Neural progenitor cell (in vitro differentiated cells): ENCODE measurements around the gene SPINDOC. TPM values are rescaled to one million over a fixed set of nuclear protein-coding genes. Genes with fewer than 3 reads are reported as not detected.

ENCODE experiments used
- DNase-seq: peaks from one replicate; pipeline ENCODE4 v3.0.0-alpha.2; 2016; ENCODE audit warnings: low spot score
- H2AFZ ChIP-seq: fragments of 200-600 bp; sonication (generic); replicated peaks from 2 replicates; pipeline ENCODE4 v1.6.1; 2016; ENCODE audit warnings: antibody characterized with exemption
- H3F3A ChIP-seq: fragments of 200-600 bp; sonication (generic); 2 replicates; pipeline ENCODE4 v1.6.1; 2016; ENCODE audit warnings: antibody characterized with exemption, low read depth
- H3K27ac ChIP-seq: fragments of 200-600 bp; sonication (generic); 2 replicates; pipeline ENCODE4 v1.5.1; 2016; ENCODE audit warnings: mild to moderate bottlenecking
- H3K27me3 ChIP-seq: fragments of 200-600 bp; sonication (generic); 2 replicates; pipeline ENCODE4 v1.6.1; 2016; ENCODE audit warnings: mild to moderate bottlenecking, moderate library complexity
- H3K36me3 ChIP-seq: fragments of 200-600 bp; sonication (generic); 2 replicates; pipeline ENCODE4 v1.5.1; 2016
- H3K4me1 ChIP-seq: fragments of 200-600 bp; sonication (generic); 2 replicates; pipeline ENCODE4 v1.6.1; 2016; ENCODE audit warnings: mixed run types
- H3K4me2 ChIP-seq: fragments of 200-600 bp; sonication (generic); 2 replicates; pipeline ENCODE4 v1.6.1; 2016
- H3K4me3 ChIP-seq: fragments of 200-600 bp; sonication (generic); 2 replicates; pipeline ENCODE4 v1.5.1; 2016
- H3K79me2 ChIP-seq: fragments of 200-600 bp; sonication (generic); 2 replicates; pipeline ENCODE4 v1.6.1; 2016; ENCODE audit warnings: low read depth
- H3K9ac ChIP-seq: fragments of 200-600 bp; sonication (generic); 2 replicates; pipeline ENCODE4 v1.6.1; 2016
- H3K9me3 ChIP-seq: fragments of 200-600 bp; sonication (generic); 2 replicates; pipeline ENCODE4 v1.5.1; 2016; ENCODE audit warnings: low read depth
- H4K20me1 ChIP-seq: fragments of 200-600 bp; sonication (generic); 2 replicates; pipeline ENCODE4 v1.6.1; 2016; ENCODE audit warnings: low read depth
- H3K27ac Mint-ChIP-seq: 3 replicates; pipeline ENCODE4 v1.8.0; 2021; ENCODE audit warnings: mixed read lengths
- H3K27me3 Mint-ChIP-seq: 2 replicates; pipeline ENCODE4 v1.8.0; 2022; ENCODE audit warnings: low read depth, mild to moderate bottlenecking, inconsistent platforms, moderate library complexity, mixed read lengths; ENCODE audit not compliant: insufficient read depth
- H3K36me3 Mint-ChIP-seq: 3 replicates; pipeline ENCODE4 v1.8.0; 2021; ENCODE audit warnings: mixed read lengths
- H3K4me1 Mint-ChIP-seq: 3 replicates; pipeline ENCODE4 v1.8.0; 2021; ENCODE audit warnings: mixed read lengths
- H3K4me3 Mint-ChIP-seq: 3 replicates; pipeline ENCODE4 v1.8.0; 2021; ENCODE audit warnings: mild to moderate bottlenecking, moderate library complexity, mixed read lengths
- H3K9me3 Mint-ChIP-seq: 3 replicates; pipeline ENCODE4 v1.8.0; 2020; ENCODE audit warnings: mixed read lengths
- EZH2 ChIP-seq: fragments of 200-600 bp; sonication (generic); IDR thresholded peaks from 2 replicates; pipeline ENCODE4 v1.6.1; 2017; ENCODE audit warnings: antibody characterized with exemption, mild to moderate bottlenecking, moderate library complexity
- EZH2phosphoT487 ChIP-seq: fragments of 200-600 bp; sonication (generic); IDR thresholded peaks from 2 replicates; pipeline ENCODE4 v1.6.1; 2017; ENCODE audit warnings: antibody characterized with exemption
- total RNA-seq: library from RNA; depleted of rRNA; stranded (reverse); fragments of >200 nt; gene quantifications from 2 replicates; pipeline ENCODE4 v1.2.3, GENCODE V29; 2015; ENCODE audit warnings: low replicate concordance
- TF ChIP-seq, protein P1 (sequence below): fragments of 200-600 bp; sonication (generic); IDR thresholded peaks from 2 replicates; pipeline ENCODE4 v1.5.1; 2017; ENCODE audit warnings: antibody characterized with exemption, mild to moderate bottlenecking

Gene SPINDOC, protein sequence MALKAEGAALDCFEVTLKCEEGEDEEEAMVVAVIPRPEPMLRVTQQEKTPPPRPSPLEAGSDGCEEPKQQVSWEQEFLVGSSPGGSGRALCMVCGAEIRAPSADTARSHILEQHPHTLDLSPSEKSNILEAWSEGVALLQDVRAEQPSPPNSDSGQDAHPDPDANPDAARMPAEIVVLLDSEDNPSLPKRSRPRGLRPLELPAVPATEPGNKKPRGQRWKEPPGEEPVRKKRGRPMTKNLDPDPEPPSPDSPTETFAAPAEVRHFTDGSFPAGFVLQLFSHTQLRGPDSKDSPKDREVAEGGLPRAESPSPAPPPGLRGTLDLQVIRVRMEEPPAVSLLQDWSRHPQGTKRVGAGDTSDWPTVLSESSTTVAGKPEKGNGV
- 27.2 and 80.0 TPM in 2 replicates for total RNA-seq

DNA sequence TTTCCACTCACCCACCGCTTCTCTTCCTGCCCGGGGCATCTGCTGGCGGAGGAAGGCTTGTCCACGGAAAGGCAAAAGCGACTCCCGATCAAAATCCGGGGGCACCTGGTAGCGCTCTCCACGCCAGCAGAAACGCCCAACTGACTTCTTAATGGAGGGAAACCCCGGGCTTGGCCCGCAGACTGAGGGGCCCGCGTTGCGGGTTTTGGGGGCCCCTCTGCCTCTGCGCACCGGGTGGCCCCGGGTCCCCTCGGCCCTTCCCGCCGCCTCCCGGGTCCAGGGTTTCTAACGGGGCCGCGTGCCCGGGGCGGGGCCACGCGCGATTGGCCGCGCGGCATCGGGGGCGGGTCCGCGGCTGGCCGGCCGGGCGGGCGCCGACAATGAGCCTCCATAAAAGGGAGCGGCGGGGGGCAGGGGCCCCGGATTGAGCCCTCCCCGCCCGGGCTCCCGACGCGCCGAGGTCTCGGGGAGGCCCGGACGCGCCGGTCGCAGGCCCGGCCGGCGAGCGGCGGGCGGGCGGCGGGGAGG, at the start of gene SPINDOC:
Gene SPINDOC (plus strand): TSS at position 422 of the 528 bp plus-strand sequence. CDS start 231 bp downstream, outside the sequence.
- H3K36me3 Mint-ChIP-seq, result peaks cover 23% of the 10 kb centered on the region
- peak; percentile 93 for DNase-seq
- peaks cover 28% of the 10 kb centered on the region for H3F3A ChIP-seq
- peak within 1 kb of the TSS; percentile 87 for H3K9ac ChIP-seq
- peaks cover 2% of the 10 kb centered on the region for H3K27me3 Mint-ChIP-seq
- peaks cover 60% of the 10 kb centered on the region for H4K20me1 ChIP-seq
- no peaks in the 10 kb centered on the region for H3K27me3 ChIP-seq
- peaks cover 26% of the 10 kb centered on the region for H3K4me1 ChIP-seq
- H3K4me3 ChIP-seq, result peak within 1 kb of the TSS; percentile 91
- no peak within 1 kb of the TSS for H3K27ac Mint-ChIP-seq
- H3K4me3 Mint-ChIP-seq, result peak within 1 kb of the TSS; percentile 93
- H3K4me1 Mint-ChIP-seq, result peaks cover 36% of the 10 kb centered on the region
- no peaks in the 10 kb centered on the region for H3K9me3 Mint-ChIP-seq
- peak within 1 kb of the TSS; percentile 87 for H3K27ac ChIP-seq
- no peak for TF ChIP-seq EZH2phosphoT487
- TF ChIP-seq EZH2, result peak; percentile 41
- no peaks in the 10 kb centered on the region for H3K36me3 ChIP-seq
- H3K4me2 ChIP-seq, result peak within 1 kb of the TSS; percentile 97
- H3K79me2 ChIP-seq, result peaks cover 62% of the 10 kb centered on the region
- no peaks in the 10 kb centered on the region for H3K9me3 ChIP-seq
- H2AFZ ChIP-seq, result peak within 1 kb of the TSS; percentile 81

- Mint-ChIP-seq H3K4me3 (peak overlapping the region; percentile 70), H3K36me3 (peaks cover 12% of the 10 kb centered on the region), H3K4me1 (peaks cover 49% of the 10 kb centered on the region), H3K27ac (no peak overlapping the region), H3K9me3 (no peaks in the 10 kb centered on the region), H3K27me3 (peaks cover 23% of the 10 kb centered on the region)
- H3K9me3 ChIP-seq, result no peaks in the 10 kb centered on the region
- TF ChIP-seq EZH2 (no peak), EZH2phosphoT487 (no peak)
- TF ChIP-seq, protein P1, sequence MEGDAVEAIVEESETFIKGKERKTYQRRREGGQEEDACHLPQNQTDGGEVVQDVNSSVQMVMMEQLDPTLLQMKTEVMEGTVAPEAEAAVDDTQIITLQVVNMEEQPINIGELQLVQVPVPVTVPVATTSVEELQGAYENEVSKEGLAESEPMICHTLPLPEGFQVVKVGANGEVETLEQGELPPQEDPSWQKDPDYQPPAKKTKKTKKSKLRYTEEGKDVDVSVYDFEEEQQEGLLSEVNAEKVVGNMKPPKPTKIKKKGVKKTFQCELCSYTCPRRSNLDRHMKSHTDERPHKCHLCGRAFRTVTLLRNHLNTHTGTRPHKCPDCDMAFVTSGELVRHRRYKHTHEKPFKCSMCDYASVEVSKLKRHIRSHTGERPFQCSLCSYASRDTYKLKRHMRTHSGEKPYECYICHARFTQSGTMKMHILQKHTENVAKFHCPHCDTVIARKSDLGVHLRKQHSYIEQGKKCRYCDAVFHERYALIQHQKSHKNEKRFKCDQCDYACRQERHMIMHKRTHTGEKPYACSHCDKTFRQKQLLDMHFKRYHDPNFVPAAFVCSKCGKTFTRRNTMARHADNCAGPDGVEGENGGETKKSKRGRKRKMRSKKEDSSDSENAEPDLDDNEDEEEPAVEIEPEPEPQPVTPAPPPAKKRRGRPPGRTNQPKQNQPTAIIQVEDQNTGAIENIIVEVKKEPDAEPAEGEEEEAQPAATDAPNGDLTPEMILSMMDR, result no peak
- H3K27ac ChIP-seq, result peak overlapping the region; percentile 85
- no peaks in the 10 kb centered on the region for H3K27me3 ChIP-seq
- H3K79me2 ChIP-seq, result peaks cover 91% of the 10 kb centered on the region
- H3K9ac ChIP-seq, result no peak overlapping the region
- peak overlapping the region; percentile 62 for H3K4me3 ChIP-seq
- H3K4me1 ChIP-seq, result peaks cover 42% of the 10 kb centered on the region
- H4K20me1 ChIP-seq, result peaks cover 90% of the 10 kb centered on the region
- no peak overlapping the region for H2AFZ ChIP-seq
- peaks cover 89% of the 10 kb centered on the region for H3F3A ChIP-seq
- peak overlapping the region; percentile 92 for H3K4me2 ChIP-seq
- H3K36me3 ChIP-seq, result peaks cover 7% of the 10 kb centered on the region
- peak; percentile 83 for DNase-seq
These were observed 49.5 kb upstream of the SPINDOC start for GRCh38 chr11:63763496-63764339.

GRCh38 chr11:63764340-63764678, 48.9 kb upstream of the SPINDOC start:
- no peak for DNase-seq
- peak overlapping the region; percentile 62 for H3K4me3 ChIP-seq
- H3K4me3 Mint-ChIP-seq, result peak overlapping the region; percentile 74

More at GRCh38 chr11:63764340-63764678, 48.9 kb upstream of the SPINDOC start:
- Histone ChIP-seq H3K4me2 (peak overlapping the region; percentile 92), H3K27me3 (no peaks in the 10 kb centered on the region), H3K79me2 (peaks cover 95% of the 10 kb centered on the region), H3K9me3 (no peaks in the 10 kb centered on the region), H4K20me1 (peaks cover 84% of the 10 kb centered on the region), H3K4me1 (peaks cover 42% of the 10 kb centered on the region), H3F3A (peaks cover 84% of the 10 kb centered on the region), H3K27ac (no peak overlapping the region), H3K36me3 (peaks cover 7% of the 10 kb centered on the region), H2AFZ (no peak overlapping the region), H3K9ac (no peak overlapping the region)
- H3K27me3 Mint-ChIP-seq, result peaks cover 23% of the 10 kb centered on the region
- no peak overlapping the region for H3K27ac Mint-ChIP-seq
- peaks cover 49% of the 10 kb centered on the region for H3K4me1 Mint-ChIP-seq
- no peaks in the 10 kb centered on the region for H3K9me3 Mint-ChIP-seq
- TF ChIP-seq, protein P1, result no peak
- no peak for TF ChIP-seq EZH2phosphoT487
- no peak for TF ChIP-seq EZH2
- peaks cover 9% of the 10 kb centered on the region for H3K36me3 Mint-ChIP-seq
